ACC112 (cell line): ENCODE results near the gene OSBPL2.

ENCODE experiments used
- H2AFZ ChIP-seq: fragments of 200-600 bp; sonication (generic); one replicate; pipeline ENCODE4 v1.6.0; 2017; ENCODE audit warnings: antibody characterized with exemption, low read length; ENCODE audit not compliant: unreplicated experiment
- H3K27ac ChIP-seq: fragments of 200-600 bp; sonication (generic); 2 replicates; pipeline ENCODE4 v1.5.1; 2014; ENCODE audit warnings: low read depth, mild to moderate bottlenecking, antibody characterized with exemption, low read length, moderate library complexity
- H3K27me3 ChIP-seq: fragments of 200-600 bp; sonication (generic); 2 replicates; pipeline ENCODE4 v1.6.1; 2014; ENCODE audit warnings: mild to moderate bottlenecking, antibody characterized with exemption, low read length, moderate library complexity, mixed read lengths; ENCODE audit not compliant: insufficient read depth
- H3K36me3 ChIP-seq: fragments of 200-600 bp; sonication (generic); 2 replicates; pipeline ENCODE4 v1.6.1; 2016; ENCODE audit warnings: mild to moderate bottlenecking, antibody characterized with exemption, low read length, moderate library complexity, mixed read lengths; ENCODE audit not compliant: insufficient read depth
- H3K4me1 ChIP-seq: fragments of 200-600 bp; sonication (generic); one replicate; pipeline ENCODE4 v1.6.1; 2016; ENCODE audit warnings: low read length, mixed read lengths; ENCODE audit not compliant: insufficient read depth, unreplicated experiment, control insufficient read depth
- H3K4me3 ChIP-seq: fragments of 200-600 bp; sonication (generic); 2 replicates; pipeline ENCODE4 v1.5.1; 2014; ENCODE audit warnings: mild to moderate bottlenecking, low read depth, low read length
- H3K79me2 ChIP-seq: fragments of 200-600 bp; sonication (generic); one replicate; pipeline ENCODE4 v1.6.0; 2016; ENCODE audit warnings: low read length; ENCODE audit not compliant: control insufficient read depth, unreplicated experiment, insufficient read depth

The OSBPL2 gene

GRCh38 chr20:62309198-62309944 is 71.0 kb downstream of the OSBPL2 start:
- Histone ChIP-seq H3K36me3 (peaks cover 5% of the 10 kb centered on the region; the same call in 1 of the 2 replicates), H3K27me3 (no peaks in the 10 kb centered on the region), H2AFZ (no peak overlapping the region), H3K79me2 (peaks cover 25% of the 10 kb centered on the region), H3K4me1 (peaks cover 14% of the 10 kb centered on the region), H3K4me3 (no peak overlapping the region), H3K27ac (no peak overlapping the region)

GRCh38 chr20:62309947-62310756 is 71.8 kb downstream of the OSBPL2 start:
- peaks cover 7% of the 10 kb centered on the region for H3K4me1 ChIP-seq
- peaks cover 5% of the 10 kb centered on the region; the same call in 1 of the 2 replicates for H3K36me3 ChIP-seq

GRCh38 chr20:62310757-62311121 is 72.4 kb downstream of the OSBPL2 start:
- H3K4me1 ChIP-seq = peaks cover under 1% of the 10 kb centered on the region
- peaks cover 11% of the 10 kb centered on the region for H3K79me2 ChIP-seq
- no peak overlapping the region for H3K27ac ChIP-seq
- peaks cover 5% of the 10 kb centered on the region; the same call in 1 of the 2 replicates for H3K36me3 ChIP-seq
- H3K4me3 ChIP-seq = no peak overlapping the region
- no peak overlapping the region for H2AFZ ChIP-seq
- no peaks in the 10 kb centered on the region for H3K27me3 ChIP-seq

More at GRCh38 chr20:62309947-62310756, 71.8 kb downstream of the OSBPL2 start:
- no peak overlapping the region for H2AFZ ChIP-seq
- no peak overlapping the region for H3K4me3 ChIP-seq
- no peaks in the 10 kb centered on the region for H3K27me3 ChIP-seq
- peaks cover 17% of the 10 kb centered on the region for H3K79me2 ChIP-seq
- no peak overlapping the region for H3K27ac ChIP-seq

- Histone ChIP-seq H3K4me1 (no peaks in the 10 kb centered on the region), H3K27me3 (no peaks in the 10 kb centered on the region), H2AFZ (no peak overlapping the region), H3K36me3 (peaks cover 5% of the 10 kb centered on the region; the same call in 1 of the 2 replicates), H3K27ac (no peak overlapping the region), H3K79me2 (peaks cover 7% of the 10 kb centered on the region), H3K4me3 (no peak overlapping the region)
These were observed 72.8 kb downstream of the OSBPL2 start for GRCh38 chr20:62311150-62311549.

- H3K27me3 ChIP-seq = no peaks in the 10 kb centered on the region
- no peaks in the 10 kb centered on the region for H3K4me1 ChIP-seq
- peaks cover 3% of the 10 kb centered on the region for H3K79me2 ChIP-seq
- peaks cover 5% of the 10 kb centered on the region; the same call in 1 of the 2 replicates for H3K36me3 ChIP-seq
- no peak overlapping the region for H3K27ac ChIP-seq
- H3K4me3 ChIP-seq = no peak overlapping the region
- no peak overlapping the region for H2AFZ ChIP-seq
These were observed 73.7 kb downstream of the OSBPL2 start for GRCh38 chr20:62311832-62312661.

- Histone ChIP-seq H3K4me1 (no peaks in the 10 kb centered on the region), H3K36me3 (peaks cover 5% of the 10 kb centered on the region; the same call in 1 of the 2 replicates), H3K79me2 (no peaks in the 10 kb centered on the region), H3K4me3 (no peak overlapping the region), H3K27me3 (no peaks in the 10 kb centered on the region), H2AFZ (no peak overlapping the region), H3K27ac (no peak overlapping the region)
These were observed 74.3 kb downstream of the OSBPL2 start for GRCh38 chr20:62312662-62312977.

- H3K4me3 ChIP-seq = no peak overlapping the region
- no peak overlapping the region for H2AFZ ChIP-seq
- no peaks in the 10 kb centered on the region for H3K27me3 ChIP-seq
- no peaks in the 10 kb centered on the region for H3K79me2 ChIP-seq
- peaks cover 3% of the 10 kb centered on the region; the same call in 1 of the 2 replicates for H3K36me3 ChIP-seq
- no peak overlapping the region for H3K27ac ChIP-seq
- H3K4me1 ChIP-seq = no peaks in the 10 kb centered on the region
These were observed 74.7 kb downstream of the OSBPL2 start for GRCh38 chr20:62313021-62313420.

GRCh38 chr20:62313460-62314338 is 75.4 kb downstream of the OSBPL2 start:
- Histone ChIP-seq H3K4me3 (no peak overlapping the region), H3K36me3 (no peaks in the 10 kb centered on the region; the same call in 1 of the 2 replicates), H3K27me3 (no peaks in the 10 kb centered on the region), H2AFZ (no peak overlapping the region), H3K4me1 (no peaks in the 10 kb centered on the region), H3K79me2 (no peaks in the 10 kb centered on the region), H3K27ac (no peak overlapping the region)

- no peak overlapping the region for H2AFZ ChIP-seq
- H3K36me3 ChIP-seq = no peaks in the 10 kb centered on the region; the same call in 1 of the 2 replicates
- H3K79me2 ChIP-seq = no peaks in the 10 kb centered on the region
- no peaks in the 10 kb centered on the region for H3K27me3 ChIP-seq
- H3K4me1 ChIP-seq = no peaks in the 10 kb centered on the region
- no peak overlapping the region for H3K4me3 ChIP-seq
- no peak overlapping the region for H3K27ac ChIP-seq
These were observed 76.0 kb downstream of the OSBPL2 start for GRCh38 chr20:62314339-62314638.
